OCI-LY7 (cell line): ENCODE data around the gene C19orf67. TPM values are rescaled to one million over a fixed set of nuclear protein-coding genes. Genes with fewer than 3 reads are reported as not detected.

Source experiments
- BruUV-seq: library from RNA; stranded (reverse); fragments of 400-500 nt; replicated peaks from 2 replicates; lab custom pipeline; 2021; lab: Mats Ljungman, UMichigan
- CTCF ChIA-PET: fragments of 300-600 bp; sonication (Branson Sonifier 250); formaldehyde crosslinking; loops from one replicate; lab custom pipeline; 2022; ENCODE audit warnings: antibody characterized with exemption; ENCODE audit not compliant: unreplicated experiment; lab: Charles Lee
- POLR2A ChIA-PET: fragments of 300-600 bp; sonication (Branson Sonifier 250); formaldehyde crosslinking; loops from one replicate; lab custom pipeline; 2022; ENCODE audit warnings: antibody characterized with exemption; lab: Charles Lee
- DNase-seq: peaks from one replicate; pipeline ENCODE4 v3.0.0-alpha.2; 2015; ENCODE audit warnings: low spot score
- H2AFZ ChIP-seq: fragments of 200-600 bp; sonication (generic), shearing (Covaris generic); 2 replicates; pipeline ENCODE4 v1.6.1; 2014; ENCODE audit warnings: mild to moderate bottlenecking, antibody characterized with exemption, low read length, moderate library complexity
- H3K27ac ChIP-seq: fragments of 200-600 bp; sonication (generic); 2 replicates; pipeline ENCODE4 v1.5.1; 2014; ENCODE audit warnings: mixed run types, low read depth, mild to moderate bottlenecking, moderate library complexity, low read length, inconsistent platforms; ENCODE audit not compliant: poor library complexity, severe bottlenecking
- H3K36me3 ChIP-seq: fragments of 200-600 bp; sonication (generic); 2 replicates; pipeline ENCODE4 v1.6.1; 2014; ENCODE audit warnings: mild to moderate bottlenecking, antibody characterized with exemption, low read length, moderate library complexity, mixed read lengths; ENCODE audit not compliant: insufficient read depth
- H3K4me1 ChIP-seq: fragments of 200-600 bp; sonication (generic); 2 replicates; pipeline ENCODE4 v1.5.1; 2014; ENCODE audit warnings: mild to moderate bottlenecking, low read length; ENCODE audit not compliant: insufficient read depth, poor library complexity, severe bottlenecking
- H3K4me2 ChIP-seq: fragments of 200-600 bp; sonication (generic); 2 replicates; pipeline ENCODE4 v1.6.1; 2014; ENCODE audit warnings: mild to moderate bottlenecking, low read length
- H3K4me3 ChIP-seq: fragments of 200-600 bp; sonication (generic); 2 replicates; pipeline ENCODE4 v1.5.1; 2014; ENCODE audit warnings: mild to moderate bottlenecking, low read depth, low read length; ENCODE audit not compliant: poor library complexity, severe bottlenecking
- H3K79me2 ChIP-seq: fragments of 200-600 bp; sonication (generic); 2 replicates; pipeline ENCODE4 v1.6.1; 2016; ENCODE audit warnings: low read depth, mild to moderate bottlenecking, low read length, moderate library complexity, mixed read lengths; ENCODE audit not compliant: insufficient read depth
- H3K9me2 ChIP-seq: fragments of 200-600 bp; sonication (generic); 2 replicates; pipeline ENCODE4 v1.6.1; 2016; ENCODE audit warnings: mild to moderate bottlenecking, low read length, mixed read lengths; ENCODE audit not compliant: insufficient read depth
- H3K9me3 ChIP-seq: fragments of 200-600 bp; sonication (generic); 2 replicates; pipeline ENCODE4 v1.6.1; 2014; ENCODE audit warnings: mild to moderate bottlenecking, mixed run types, low read length, mixed read lengths
- H4K20me1 ChIP-seq: fragments of 200-600 bp; sonication (generic); 2 replicates; pipeline ENCODE4 v1.6.1; 2014; ENCODE audit warnings: mild to moderate bottlenecking, antibody characterized with exemption, low read length, moderate library complexity, mixed read lengths; ENCODE audit not compliant: insufficient read depth
- CTCF ChIP-seq: fragments of 200-600 bp; sonication (generic); conservative IDR thresholded peaks from 2 replicates; pipeline ENCODE4 v1.5.1; 2014; ENCODE audit warnings: mild to moderate bottlenecking, antibody characterized with exemption, low read length, moderate library complexity, mixed read lengths
- EZH2phosphoT487 ChIP-seq: fragments of 200-600 bp; sonication (generic); IDR thresholded peaks from 2 replicates; pipeline ENCODE4 v1.6.1; 2018; ENCODE audit warnings: low read depth, borderline replicate concordance, mild to moderate bottlenecking, mixed run types, antibody characterized with exemption, low read length, moderate library complexity, mixed read lengths
- intact Hi-C: fragments of 100-400 bp; cut with micrococcal nuclease; formaldehyde crosslinking; loops from one replicate; pipeline ENCODE4 v1.10.0; 2022; ENCODE audit not compliant: unreplicated experiment
- total RNA-seq, 2 experiments: library from RNA; depleted of rRNA in 1 of 2; stranded (reverse); fragments of >200 nt in 1 of 2; shearing (Covaris generic) in 1 of 2; gene quantifications; 2 replicates each; pipeline ENCODE4 v1.2.3, GENCODE V29; 2014 to 2022

C19orf67 gene
- total RNA-seq, 2 experiments from 2014 or later: 1.4 to 2.6 TPM

GRCh38 chr19:14103310-14103709 is 17.7 kb upstream of the C19orf67 start:
- Histone ChIP-seq H3K9me2 (no peaks in the 10 kb centered on the region), H2AFZ (no peak overlapping the region), H3K4me3 (no peak overlapping the region), H3K9me3 (no peaks in the 10 kb centered on the region), H3K27ac (no peak overlapping the region), H3K4me2 (no peak overlapping the region), H3K36me3 (peaks cover 7% of the 10 kb centered on the region), H4K20me1 (no peaks in the 10 kb centered on the region), H3K4me1 (no peaks in the 10 kb centered on the region), H3K79me2 (no peaks in the 10 kb centered on the region)
- POLR2A ChIA-PET: no interaction called here
- no peak for DNase-seq
- CTCF ChIA-PET: no interaction called here
- BruUV-seq: no TSS peak
- intact Hi-C loops: no loop called here
- TF ChIP-seq CTCF: no peak
- TF ChIP-seq EZH2phosphoT487: no peak

- Histone ChIP-seq H4K20me1 (no peaks in the 10 kb centered on the region), H3K79me2 (no peaks in the 10 kb centered on the region), H3K27ac (no peak overlapping the region), H3K9me2 (no peaks in the 10 kb centered on the region), H3K4me2 (no peak overlapping the region), H3K9me3 (no peaks in the 10 kb centered on the region), H2AFZ (no peak overlapping the region), H3K36me3 (peaks cover 11% of the 10 kb centered on the region), H3K4me1 (no peaks in the 10 kb centered on the region), H3K4me3 (no peak overlapping the region)
- DNase-seq: no peak
- CTCF ChIA-PET: no interaction called here
- no TSS peak for BruUV-seq
- no peak for TF ChIP-seq CTCF
- no peak for TF ChIP-seq EZH2phosphoT487
- intact Hi-C loops: no loop called here
- POLR2A ChIA-PET: no interaction called here
Measured at GRCh38 chr19:14102756-14103155, 17.2 kb upstream of the C19orf67 start.

- no peak for DNase-seq
- Histone ChIP-seq H2AFZ (no peak overlapping the region), H4K20me1 (no peaks in the 10 kb centered on the region), H3K9me2 (no peaks in the 10 kb centered on the region), H3K79me2 (no peaks in the 10 kb centered on the region), H3K4me2 (no peak overlapping the region), H3K36me3 (peaks cover 16% of the 10 kb centered on the region), H3K4me3 (no peak overlapping the region), H3K9me3 (no peaks in the 10 kb centered on the region), H3K27ac (no peak overlapping the region), H3K4me1 (no peaks in the 10 kb centered on the region)
- no TSS peak for BruUV-seq
- intact Hi-C loops: no loop called here
- TF ChIP-seq CTCF (no peak), EZH2phosphoT487 (no peak)
- CTCF ChIA-PET: interaction anchor here (0.6 kb wide), 1 partner anchor 13 kb away, joined by 3 read pairs; no protein-coding TSS in a partner anchor
- POLR2A ChIA-PET: no interaction called here
Measured at GRCh38 chr19:14102102-14102696, 16.6 kb upstream of the C19orf67 start.
